ENCODE data around the gene IL34.

The IL34 gene

DNA sequence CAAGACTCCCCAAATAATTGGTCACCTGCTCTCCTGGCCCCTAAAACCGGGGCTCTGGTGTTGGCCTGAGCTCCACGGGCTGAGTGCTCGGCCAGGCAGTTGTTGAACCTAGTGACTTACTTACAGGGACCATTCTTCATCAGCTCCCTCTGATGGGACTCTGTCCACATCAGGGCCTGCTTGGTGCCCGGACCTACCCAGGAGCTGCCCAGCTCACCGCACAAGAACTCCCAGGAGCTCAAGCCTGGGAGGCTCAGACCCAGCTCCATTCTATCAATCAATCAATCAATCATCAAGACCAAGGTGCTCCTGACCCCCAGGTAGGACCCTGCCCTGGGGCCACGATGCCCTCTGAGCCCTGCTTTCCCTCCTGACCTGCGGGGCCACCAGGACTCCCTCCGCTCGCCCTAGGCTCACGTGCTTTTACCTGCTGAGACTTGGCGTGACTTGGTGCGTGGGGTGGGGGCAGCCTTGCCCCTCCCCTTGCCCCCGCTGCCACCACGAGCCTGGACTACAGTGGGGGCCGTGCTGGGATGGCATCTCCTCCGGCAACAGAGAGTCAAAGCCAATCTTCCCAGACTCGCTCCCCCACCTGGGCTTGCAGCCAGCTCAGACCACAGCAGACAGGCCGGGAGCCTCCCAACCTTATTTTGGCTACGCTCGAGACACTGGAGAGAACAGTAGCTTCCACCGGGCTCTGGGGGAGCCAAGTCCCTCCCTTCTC is 15.7 kb downstream of the IL34 start:
- Histone ChIP-seq H2AFZ (ENCODE audit: low read depth, low read length, severe bottlenecking) (no peak overlapping the region), H3K4me3 (ENCODE audit: insufficient read depth, low read length, poor library complexity, severe bottlenecking) (no peak overlapping the region), H3K4me2 (ENCODE audit: low read depth, low read length, poor library complexity, severe bottlenecking) (no peak overlapping the region), H3K36me3 (ENCODE audit: low read length) (no peaks in the 10 kb centered on the region), H3K9me2 (replicated peaks; ENCODE audit: insufficient read depth, low read length) (no peaks in the 10 kb centered on the region), H3F3A (ENCODE audit: insufficient read depth) (no peaks in the 10 kb centered on the region), H3K27me3 (ENCODE audit: low read length) (no peaks in the 10 kb centered on the region), H4K20me1 (ENCODE audit: low read depth, low read length) (no peaks in the 10 kb centered on the region), H3K79me2 (ENCODE audit: insufficient read depth, low read length) (no peaks in the 10 kb centered on the region), H3K9me3 (ENCODE audit: insufficient read depth, low read length) (no peaks in the 10 kb centered on the region), H3K27ac (ENCODE audit: low read depth, low read length) (no peak overlapping the region), H3K9ac (ENCODE audit: low read length) (no peak overlapping the region)
- TF ChIP-seq EZH2phosphoT487 (conservative IDR thresholded peaks at IDR 0.05; ENCODE audit: low read length) (no peak), CTCF (IDR thresholded peaks at IDR 0.05; ENCODE audit: insufficient read depth, low read length, poor library complexity, severe bottlenecking) (no peak)

GRCh38 chr16:70662991-70663523 is 16.7 kb downstream of the IL34 start:
- no peak overlapping the region for H3K4me3 ChIP-seq (ENCODE audit: insufficient read depth, low read length, poor library complexity, severe bottlenecking)
- H3K27me3 ChIP-seq (ENCODE audit: low read length): no peaks in the 10 kb centered on the region
- H4K20me1 ChIP-seq (ENCODE audit: low read depth, low read length): no peaks in the 10 kb centered on the region
- H3K9me3 ChIP-seq (ENCODE audit: insufficient read depth, low read length): no peaks in the 10 kb centered on the region
- no peak for TF ChIP-seq EZH2phosphoT487 (conservative IDR thresholded peaks at IDR 0.05; ENCODE audit: low read length)
- no peak for TF ChIP-seq CTCF (IDR thresholded peaks at IDR 0.05; ENCODE audit: insufficient read depth, low read length, poor library complexity, severe bottlenecking)
- H3K36me3 ChIP-seq (ENCODE audit: low read length): no peaks in the 10 kb centered on the region
- no peak overlapping the region for H3K9ac ChIP-seq (ENCODE audit: low read length)
- no peak overlapping the region for H3K4me2 ChIP-seq (ENCODE audit: low read depth, low read length, poor library complexity, severe bottlenecking)
- no peaks in the 10 kb centered on the region for H3F3A ChIP-seq (ENCODE audit: insufficient read depth)
- H3K9me2 ChIP-seq (replicated peaks; ENCODE audit: insufficient read depth, low read length): no peaks in the 10 kb centered on the region
- H3K27ac ChIP-seq (ENCODE audit: low read depth, low read length): no peak overlapping the region
- no peak overlapping the region for H2AFZ ChIP-seq (ENCODE audit: low read depth, low read length, severe bottlenecking)
- no peaks in the 10 kb centered on the region for H3K79me2 ChIP-seq (ENCODE audit: insufficient read depth, low read length)

DNA sequence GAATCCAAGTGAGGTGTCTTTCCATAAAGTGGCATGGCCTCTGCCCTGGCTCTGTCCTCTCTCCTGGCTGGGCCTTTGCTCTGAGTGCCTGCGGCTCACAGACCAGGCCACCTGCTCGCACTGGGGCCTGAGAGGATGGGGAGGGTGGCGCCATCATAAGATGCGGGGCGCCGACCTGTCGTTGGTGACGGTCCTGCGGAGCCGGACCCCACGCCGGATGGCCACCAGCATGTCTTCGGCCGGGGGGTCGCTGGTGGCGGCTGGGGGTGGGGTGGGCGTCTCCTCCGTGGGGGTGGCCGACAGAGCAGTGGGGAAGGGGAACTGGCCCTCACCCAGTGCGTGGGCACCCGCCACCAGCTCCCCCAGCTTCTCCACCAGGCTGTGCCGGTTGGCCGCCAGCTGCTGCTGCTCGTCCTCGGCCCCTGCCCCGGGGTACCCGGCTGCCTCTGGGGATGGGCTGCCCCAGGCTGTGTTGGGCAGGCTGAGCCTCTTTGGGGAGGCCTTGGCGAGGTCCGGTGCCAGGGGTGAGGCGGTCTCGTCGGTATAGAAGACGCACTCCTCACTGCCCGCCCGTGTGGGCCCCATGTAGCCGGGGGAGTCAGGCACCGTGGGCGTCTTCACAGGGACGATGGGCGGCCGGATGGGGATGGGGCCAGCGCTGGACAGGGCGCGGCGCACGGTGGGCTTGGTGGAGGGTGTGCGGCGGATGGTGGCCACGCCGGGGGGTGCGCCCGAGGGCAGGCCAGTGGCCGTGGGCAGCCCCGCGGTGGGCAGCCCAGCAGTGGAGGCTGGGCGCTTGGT is 17.4 kb downstream of the IL34 start:
- H3K36me3 ChIP-seq (ENCODE audit: low read length): no peaks in the 10 kb centered on the region

More for the DNA sequence above, 17.4 kb downstream of the IL34 start:
- H3K4me3 ChIP-seq (ENCODE audit: insufficient read depth, low read length, poor library complexity, severe bottlenecking): no peak overlapping the region
- no peaks in the 10 kb centered on the region for H3K9me2 ChIP-seq (replicated peaks; ENCODE audit: insufficient read depth, low read length)
- H3K9me3 ChIP-seq (ENCODE audit: insufficient read depth, low read length): no peaks in the 10 kb centered on the region
- no peak overlapping the region for H3K9ac ChIP-seq (ENCODE audit: low read length)
- TF ChIP-seq CTCF (IDR thresholded peaks at IDR 0.05; ENCODE audit: insufficient read depth, low read length, poor library complexity, severe bottlenecking): no peak
- H3K27ac ChIP-seq (ENCODE audit: low read depth, low read length): no peak overlapping the region
- no peaks in the 10 kb centered on the region for H4K20me1 ChIP-seq (ENCODE audit: low read depth, low read length)
- H3F3A ChIP-seq (ENCODE audit: insufficient read depth): no peaks in the 10 kb centered on the region
- no peaks in the 10 kb centered on the region for H3K79me2 ChIP-seq (ENCODE audit: insufficient read depth, low read length)
- H3K4me2 ChIP-seq (ENCODE audit: low read depth, low read length, poor library complexity, severe bottlenecking): no peak overlapping the region
- H2AFZ ChIP-seq (ENCODE audit: low read depth, low read length, severe bottlenecking): no peak overlapping the region
- H3K27me3 ChIP-seq (ENCODE audit: low read length): no peaks in the 10 kb centered on the region

Data from SU-DHL-6 (cell line).